Activated T-cell treated with anti-CD3 and anti-CD28 coated beads for 4 hours (primary cell): ENCODE data around the gene STAMBP.
"Not testable (repeated sequence)": the region's sequence is repeated elsewhere in the genome, so short reads cannot be mapped to it uniquely, and the experiment has no call there.

Experiments used
- DNase-seq: peaks from one replicate; pipeline ENCODE4 v3.0.0-alpha.2; 2020

The STAMBP gene

GRCh38 chr2:73888388-73888787 is 59.6 kb downstream of the STAMBP start:
- DNase-seq: no peak

GRCh38 chr2:73889206-73889605 is 60.4 kb downstream of the STAMBP start:
- no peak for DNase-seq

- DNase-seq: no peak
Measured at GRCh38 chr2:73890301-73891092, 61.7 kb downstream of the STAMBP start.

- no peak for DNase-seq
Measured at GRCh38 chr2:73891276-73891901, 62.6 kb downstream of the STAMBP start.

- no peak for DNase-seq
Measured at GRCh38 chr2:73892631-73893329, 64.0 kb downstream of the STAMBP start, which contains the start of gene ACTG2. Gene ACTG2 (plus strand): TSS chr2:73893008. CDS start chr2:73901312, 8,304 bp downstream.

- DNase-seq: no peak
Measured at GRCh38 chr2:73893764-73894474, 65.2 kb downstream of the STAMBP start.

GRCh38 chr2:73894475-73894850 is 65.7 kb downstream of the STAMBP start:
- no peak for DNase-seq

- no peak for DNase-seq
Measured at GRCh38 chr2:73894877-73895276, 66.1 kb downstream of the STAMBP start.

- no peak for DNase-seq
Measured at GRCh38 chr2:73895473-73895872, 66.7 kb downstream of the STAMBP start.

GRCh38 chr2:73896362-73897239 is 67.8 kb downstream of the STAMBP start:
- no peak for DNase-seq

GRCh38 chr2:73897240-73897583 is 68.5 kb downstream of the STAMBP start:
- no peak for DNase-seq

- DNase-seq: no peak
Measured at GRCh38 chr2:73897934-73898333, 69.2 kb downstream of the STAMBP start.

- DNase-seq: no peak
Measured at GRCh38 chr2:73899801-73900336, 71.1 kb downstream of the STAMBP start.

- no peak for DNase-seq
Measured at GRCh38 chr2:73901143-73901542, 72.4 kb downstream of the STAMBP start.

- no peak for DNase-seq
Measured at GRCh38 chr2:73902284-73902683, 73.5 kb downstream of the STAMBP start.

- DNase-seq: no peak
Measured at GRCh38 chr2:73903313-73903712, 74.6 kb downstream of the STAMBP start.

GRCh38 chr2:73903949-73904613 is 75.3 kb downstream of the STAMBP start:
- DNase-seq: not testable (repeated sequence)

GRCh38 chr2:73904952-73905351 is 76.2 kb downstream of the STAMBP start:
- no peak for DNase-seq

GRCh38 chr2:73906847-73907505 is 78.2 kb downstream of the STAMBP start:
- no peak for DNase-seq

GRCh38 chr2:73907840-73908452 is 79.2 kb downstream of the STAMBP start:
- peak; percentile 42 for DNase-seq
